ENCODE measurements around the gene TRIM33. TPM values are rescaled to one million over a fixed set of nuclear protein-coding genes. Genes with fewer than 3 reads are reported as not detected.
"Not testable (repeated sequence)": the region's sequence is repeated elsewhere in the genome, so short reads cannot be mapped to it uniquely, and the experiment has no call there.

TRIM33 gene
- total RNA-seq, 1 experiment from 2014 or later = 28.7 TPM

DNA sequence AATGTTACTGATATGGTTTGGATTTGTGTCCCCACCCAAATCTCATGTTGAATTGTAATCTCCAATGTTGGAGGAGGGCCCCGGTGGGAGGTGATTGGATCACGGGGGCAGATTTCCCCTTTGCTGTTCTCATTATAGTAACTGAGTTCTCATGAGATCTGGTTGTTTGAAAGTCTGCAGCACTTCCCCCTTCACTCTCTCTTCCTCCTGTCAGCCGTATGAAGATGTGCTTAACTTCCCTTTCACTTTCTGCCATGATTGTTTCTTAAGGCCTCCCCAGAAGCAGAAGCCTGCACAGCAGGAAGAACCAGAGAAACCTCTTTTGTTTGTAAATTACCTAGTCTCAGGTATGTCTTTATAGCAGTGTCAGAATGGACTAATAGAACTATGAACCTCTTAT is 28.4 kb downstream of the TRIM33 start:
- Mint-ChIP-seq H3K4me1 (ENCODE audit: low read depth, unreplicated experiment) (peaks cover 13% of the 10 kb centered on the region), H3K27me3 (ENCODE audit: insufficient read depth, unreplicated experiment) (no peaks in the 10 kb centered on the region), H3K27ac (ENCODE audit: unreplicated experiment) (no peak overlapping the region), H3K9me3 (ENCODE audit: unreplicated experiment) (peaks cover 9% of the 10 kb centered on the region), H3K4me3 (ENCODE audit: unreplicated experiment) (no peak overlapping the region), H3K36me3 (ENCODE audit: insufficient read depth, unreplicated experiment) (peaks cover 9% of the 10 kb centered on the region)
- H3K9me3 ChIP-seq = no peaks in the 10 kb centered on the region
- H3K4me3 ChIP-seq (ENCODE audit: low read depth, low read length) = no peak overlapping the region
- no peaks in the 10 kb centered on the region for H3K27me3 ChIP-seq (replicated peaks; ENCODE audit: control insufficient read depth, insufficient read depth, low read length)
- ChIA-PET CTCF (no interaction called here), POLR2A (no interaction called here)
- TF ChIP-seq, protein P1, sequence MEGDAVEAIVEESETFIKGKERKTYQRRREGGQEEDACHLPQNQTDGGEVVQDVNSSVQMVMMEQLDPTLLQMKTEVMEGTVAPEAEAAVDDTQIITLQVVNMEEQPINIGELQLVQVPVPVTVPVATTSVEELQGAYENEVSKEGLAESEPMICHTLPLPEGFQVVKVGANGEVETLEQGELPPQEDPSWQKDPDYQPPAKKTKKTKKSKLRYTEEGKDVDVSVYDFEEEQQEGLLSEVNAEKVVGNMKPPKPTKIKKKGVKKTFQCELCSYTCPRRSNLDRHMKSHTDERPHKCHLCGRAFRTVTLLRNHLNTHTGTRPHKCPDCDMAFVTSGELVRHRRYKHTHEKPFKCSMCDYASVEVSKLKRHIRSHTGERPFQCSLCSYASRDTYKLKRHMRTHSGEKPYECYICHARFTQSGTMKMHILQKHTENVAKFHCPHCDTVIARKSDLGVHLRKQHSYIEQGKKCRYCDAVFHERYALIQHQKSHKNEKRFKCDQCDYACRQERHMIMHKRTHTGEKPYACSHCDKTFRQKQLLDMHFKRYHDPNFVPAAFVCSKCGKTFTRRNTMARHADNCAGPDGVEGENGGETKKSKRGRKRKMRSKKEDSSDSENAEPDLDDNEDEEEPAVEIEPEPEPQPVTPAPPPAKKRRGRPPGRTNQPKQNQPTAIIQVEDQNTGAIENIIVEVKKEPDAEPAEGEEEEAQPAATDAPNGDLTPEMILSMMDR (IDR thresholded peaks at IDR 0.05; ENCODE audit: insufficient read depth in 1 of 2, low read depth in 1 of 2, low read length in 1 of 2, severe bottlenecking in 1 of 2, unreplicated experiment in 1 of 2) = no peak
- no peaks in the 10 kb centered on the region for H3K36me3 ChIP-seq (ENCODE audit: control insufficient read depth, insufficient read depth, low read length)
- BruUV-seq (replicated peaks) = no TSS peak
- H3K4me1 ChIP-seq = no peaks in the 10 kb centered on the region
- DNase-seq = peak in 1 of 2 experiments; percentile 19
- intact Hi-C loops (cut with micrococcal nuclease; ENCODE audit: unreplicated experiment) = no loop called here

DNA sequence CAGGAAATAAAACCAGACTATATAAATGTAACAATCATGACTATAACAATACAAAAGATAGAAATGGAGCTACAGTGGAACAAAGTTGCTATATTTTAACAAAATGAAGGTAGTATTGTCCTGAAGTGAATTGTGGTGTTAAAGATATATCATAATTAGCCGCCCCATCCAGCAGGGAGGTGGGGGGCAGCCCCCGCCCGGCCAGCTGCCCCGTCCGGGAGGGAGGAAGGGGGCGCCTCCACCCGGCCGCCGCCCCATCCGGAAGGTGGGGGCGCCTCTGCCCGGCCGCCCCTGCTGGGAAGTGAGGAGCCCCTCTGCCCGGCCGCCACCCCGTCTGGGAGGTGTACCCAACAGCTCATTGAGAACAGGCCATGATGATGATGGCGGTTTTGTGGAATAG is 31.4 kb downstream of the TRIM33 start:
- H3K36me3 ChIP-seq (ENCODE audit: control insufficient read depth, insufficient read depth, low read length); H3K27ac Mint-ChIP-seq (ENCODE audit: unreplicated experiment); BruUV-seq (replicated peaks); DNase-seq; H3K27me3 Mint-ChIP-seq (ENCODE audit: insufficient read depth, unreplicated experiment); H3K4me1 ChIP-seq; H3K27me3 ChIP-seq (replicated peaks; ENCODE audit: control insufficient read depth, insufficient read depth, low read length); intact Hi-C loops (cut with micrococcal nuclease; ENCODE audit: unreplicated experiment); H3K4me3 Mint-ChIP-seq (ENCODE audit: unreplicated experiment); POLR2A ChIA-PET; H3K9me3 Mint-ChIP-seq (ENCODE audit: unreplicated experiment); H3K4me3 ChIP-seq (ENCODE audit: low read depth, low read length); H3K36me3 Mint-ChIP-seq (ENCODE audit: insufficient read depth, unreplicated experiment); CTCF ChIA-PET; H3K9me3 ChIP-seq: not testable (repeated sequence)
- peaks cover 13% of the 10 kb centered on the region for H3K4me1 Mint-ChIP-seq (ENCODE audit: low read depth, unreplicated experiment)

DNA sequence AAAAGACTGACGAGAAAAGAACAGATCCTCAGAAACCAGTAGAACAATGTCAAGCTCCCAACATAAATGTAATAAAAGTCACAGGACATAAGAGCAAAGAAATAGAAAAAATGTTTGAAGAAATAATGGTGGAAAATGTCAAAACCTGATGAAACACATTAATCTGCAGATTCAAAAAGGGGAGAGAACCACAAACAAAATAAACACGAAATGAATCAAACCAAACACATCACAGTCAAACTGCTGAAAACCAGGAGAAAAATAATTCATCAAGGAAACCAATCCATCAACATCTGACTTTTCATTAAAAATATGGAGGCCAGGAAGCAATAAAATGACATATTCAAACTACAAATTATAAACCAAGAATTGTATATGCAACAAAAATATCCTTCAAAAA is 31.9 kb downstream of the TRIM33 start:
- ChIA-PET POLR2A (no interaction called here), CTCF (no interaction called here)
- Histone ChIP-seq H3K9me3 (no peaks in the 10 kb centered on the region), H3K4me3 (ENCODE audit: low read depth, low read length) (no peak overlapping the region), H3K27me3 (replicated peaks; ENCODE audit: control insufficient read depth, insufficient read depth, low read length) (no peaks in the 10 kb centered on the region), H3K4me1 (no peaks in the 10 kb centered on the region), H3K36me3 (ENCODE audit: control insufficient read depth, insufficient read depth, low read length) (no peaks in the 10 kb centered on the region)
- intact Hi-C loops (cut with micrococcal nuclease; ENCODE audit: unreplicated experiment) = no loop called here
- H3K27me3 Mint-ChIP-seq (ENCODE audit: insufficient read depth, unreplicated experiment) = no peaks in the 10 kb centered on the region
- no peak overlapping the region for H3K4me3 Mint-ChIP-seq (ENCODE audit: unreplicated experiment)
- no peak for DNase-seq
- H3K4me1 Mint-ChIP-seq (ENCODE audit: low read depth, unreplicated experiment) = peaks cover 13% of the 10 kb centered on the region
- TF ChIP-seq, protein P1 (IDR thresholded peaks at IDR 0.05; ENCODE audit: insufficient read depth in 1 of 2, low read depth in 1 of 2, low read length in 1 of 2, severe bottlenecking in 1 of 2, unreplicated experiment in 1 of 2) = no peak
- peaks cover 9% of the 10 kb centered on the region for H3K9me3 Mint-ChIP-seq (ENCODE audit: unreplicated experiment)
- BruUV-seq (replicated peaks) = no TSS peak
- no peaks in the 10 kb centered on the region for H3K36me3 Mint-ChIP-seq (ENCODE audit: insufficient read depth, unreplicated experiment)
- H3K27ac Mint-ChIP-seq (ENCODE audit: unreplicated experiment) = no peak overlapping the region

DNA sequence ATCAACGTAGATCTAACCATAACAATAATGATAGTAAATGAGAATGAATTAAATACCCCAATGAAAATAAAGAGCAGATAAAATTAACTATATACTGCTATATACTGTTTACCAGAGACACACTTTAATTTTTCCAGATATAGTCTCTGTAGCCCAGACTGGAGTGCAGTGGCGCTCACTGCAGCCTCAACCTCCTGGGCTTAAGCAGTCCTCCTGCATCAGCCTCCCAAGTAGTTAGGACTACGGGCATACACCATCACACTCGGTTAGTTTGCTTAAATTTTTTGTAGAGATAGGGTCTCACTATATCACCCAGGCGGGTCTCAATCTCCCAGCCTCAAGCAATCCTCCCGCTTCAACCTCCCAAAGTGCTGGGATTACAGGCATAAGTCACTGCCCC is 37.2 kb downstream of the TRIM33 start:
- POLR2A ChIA-PET = no interaction called here
- CTCF ChIA-PET = no interaction called here

More for the DNA sequence above, 37.2 kb downstream of the TRIM33 start:
- Histone ChIP-seq H3K27me3 (replicated peaks; ENCODE audit: control insufficient read depth, insufficient read depth, low read length) (no peaks in the 10 kb centered on the region), H3K4me1 (no peaks in the 10 kb centered on the region), H3K36me3 (ENCODE audit: control insufficient read depth, insufficient read depth, low read length) (no peaks in the 10 kb centered on the region), H3K4me3 (ENCODE audit: low read depth, low read length) (no peak overlapping the region), H3K9me3 (no peaks in the 10 kb centered on the region)
- Mint-ChIP-seq H3K27me3 (ENCODE audit: insufficient read depth, unreplicated experiment) (no peaks in the 10 kb centered on the region), H3K4me3 (ENCODE audit: unreplicated experiment) (no peak overlapping the region), H3K36me3 (ENCODE audit: insufficient read depth, unreplicated experiment) (no peaks in the 10 kb centered on the region), H3K27ac (ENCODE audit: unreplicated experiment) (peak overlapping the region; percentile 79), H3K4me1 (ENCODE audit: low read depth, unreplicated experiment) (peaks cover 19% of the 10 kb centered on the region), H3K9me3 (ENCODE audit: unreplicated experiment) (peaks cover 13% of the 10 kb centered on the region)
- DNase-seq = no peak
- intact Hi-C loops (cut with micrococcal nuclease; ENCODE audit: unreplicated experiment) = no loop called here
- TF ChIP-seq, protein P1 (IDR thresholded peaks at IDR 0.05; ENCODE audit: insufficient read depth in 1 of 2, low read depth in 1 of 2, low read length in 1 of 2, severe bottlenecking in 1 of 2, unreplicated experiment in 1 of 2) = no peak
- no TSS peak for BruUV-seq (replicated peaks)
